Ovary (tissue), 3 donors: ENCODE results near the gene CLDN7.

Experiments used
- CTCF ChIP-seq, 3 donors: fragments of 450-650 bp in 2 of 3; fragments of 200-600 bp in 1 of 3; IDR thresholded peaks; one replicate each; pipeline versions ENCODE4 v1.5.1 to v1.8.0; 2016 to 2022; ENCODE audit warnings: antibody characterized with exemption in 3 of 3, mild to moderate bottlenecking in 1 of 3
- EP300 ChIP-seq: sonication (generic); formaldehyde crosslinking; IDR thresholded peaks from one replicate; pipeline ENCODE4 v1.6.1; 2017; ENCODE audit warnings: antibody characterized with exemption
- POLR2A ChIP-seq: fragments of 450-650 bp; IDR thresholded peaks from one replicate; pipeline ENCODE4 v1.6.1; 2017; ENCODE audit warnings: antibody characterized with exemption, mild to moderate bottlenecking, moderate library complexity
- donor health status: DM: no; HTN: no; CAD: no.

- TF ChIP-seq CTCF (IDR thresholded peaks at IDR 0.05): no peak
- TF ChIP-seq POLR2A: no peak
- TF ChIP-seq EP300: no peak
Measured at GRCh38 chr17:7262935-7263800, 890 bp upstream of the CLDN7 start.
